Gastrocnemius medialis (tissue), 4 donors: ENCODE measurements around the gene ATRIP. TPM values are rescaled to one million over a fixed set of nuclear protein-coding genes. Genes with fewer than 3 reads are reported as not detected.

ENCODE experiments used
- ATAC-seq, 2 donors: fragments of 150-250 bp; one replicate each; pipeline ENCODE4 v1.9.1; 2016
- DNase-seq, 2 donors: peaks; one replicate each; pipeline ENCODE4 v3.0.0-alpha.2; 2019
- H3K27ac ChIP-seq, 4 donors: fragments of 200-600 bp; sonication (generic); 1 replicate in 1 of 4; 2 replicates in 3 of 4; pipeline ENCODE4 v1.5.1; 2016 to 2018; ENCODE audit warnings: mild to moderate bottlenecking in 2 of 4, moderate library complexity in 1 of 4
- H3K27me3 ChIP-seq, 3 donors: fragments of 200-600 bp; sonication (generic) in 2 of 3; 1 replicate in 1 of 3; 2 replicates in 2 of 3; pipeline versions ENCODE4 v1.5.1 to v1.6.0; 2016 to 2019; ENCODE audit warnings: mild to moderate bottlenecking in 1 of 3, moderate library complexity in 1 of 3
- H3K36me3 ChIP-seq, 2 donors: fragments of 200-600 bp; sonication (generic) in 1 of 2; one replicate each; pipeline ENCODE4 v1.5.1; 2017 to 2018
- H3K4me1 ChIP-seq, 2 donors: fragments of 200-600 bp; sonication (generic) in 1 of 2; one replicate each; pipeline ENCODE4 v1.5.1; 2016 to 2017; ENCODE audit warnings: mild to moderate bottlenecking in 2 of 2
- H3K4me3 ChIP-seq, 4 donors: fragments of 200-600 bp; sonication (generic) in 3 of 4; 1 replicate in 1 of 4; 2 replicates in 3 of 4; pipeline ENCODE4 v1.5.1; 2016 to 2019; ENCODE audit warnings: mild to moderate bottlenecking in 2 of 4
- H3K9me3 ChIP-seq, 3 donors: fragments of 200-600 bp; sonication (generic) in 2 of 3; 1 replicate in 1 of 3; 2 replicates in 2 of 3; pipeline ENCODE4 v1.5.1; 2016 to 2019
- POLR2A ChIP-seq, 2 donors: fragments of 450-650 bp; IDR thresholded peaks; one replicate each; pipeline ENCODE4 v1.6.1; 2017; ENCODE audit warnings: antibody characterized with exemption in 2 of 2, mild to moderate bottlenecking in 2 of 2, moderate library complexity in 2 of 2
- in situ Hi-C, 4 donors: fragments of 200-750 bp; cut with MboI; loops; one replicate each; pipeline versions ENCODE4 v1.15.0 to v1.8.0; 2017; ENCODE audit warnings: low sequenced_read_pairs in 4 of 4
- intact Hi-C: fragments of 100-400 bp; cut with DNase I; formaldehyde crosslinking; loops from one replicate; pipeline ENCODE4 v1.15.1; 2023; ENCODE audit warnings: low total_unique reads
- total RNA-seq, 4 donors: library from RNA; depleted of rRNA; stranded (reverse); fragments of >200 nt; gene quantifications; one replicate each; pipeline versions ENCODE4 v1.1.0 to v1.2.3, GENCODE V29; 2016
- TF ChIP-seq, protein P1 (sequence below), 5 experiments: fragments of 450-650 bp in 3 of 5; fragments of 200-600 bp in 2 of 5; sonication (generic) in 2 of 5; IDR thresholded peaks in 4 of 5; conservative IDR thresholded peaks in 1 of 5; 1 replicate in 4 of 5; 2 replicates in 1 of 5; pipeline ENCODE4 v1.5.1; 2016 to 2019; ENCODE audit warnings: antibody characterized with exemption in 5 of 5, mild to moderate bottlenecking in 3 of 5, moderate library complexity in 3 of 5

ATRIP gene
- total RNA-seq, 4 donors from 2014 or later = 4.8 to 7.2 (median 7.0) TPM

DNA sequence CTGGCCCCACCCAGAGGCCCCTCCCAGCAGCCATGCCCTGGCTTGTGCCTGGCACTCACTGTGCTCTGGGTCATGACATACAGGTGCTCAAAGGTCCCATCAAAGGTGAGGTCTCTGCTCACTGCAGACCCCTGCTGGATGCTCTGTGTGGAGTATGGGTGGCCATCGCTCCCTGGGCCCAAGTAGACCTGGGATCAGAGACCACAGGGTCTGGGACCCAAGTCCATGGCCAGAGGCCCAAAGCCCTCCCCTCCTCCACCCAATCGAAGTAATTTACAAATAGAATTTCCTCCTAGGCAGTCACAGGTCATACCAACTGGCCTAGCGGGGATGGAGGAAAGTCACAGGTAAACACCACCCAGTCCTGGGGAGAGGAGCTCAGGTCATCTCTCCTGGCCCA is 24.3 kb upstream of the ATRIP start:
- in situ Hi-C loops = no loop called here

DNA sequence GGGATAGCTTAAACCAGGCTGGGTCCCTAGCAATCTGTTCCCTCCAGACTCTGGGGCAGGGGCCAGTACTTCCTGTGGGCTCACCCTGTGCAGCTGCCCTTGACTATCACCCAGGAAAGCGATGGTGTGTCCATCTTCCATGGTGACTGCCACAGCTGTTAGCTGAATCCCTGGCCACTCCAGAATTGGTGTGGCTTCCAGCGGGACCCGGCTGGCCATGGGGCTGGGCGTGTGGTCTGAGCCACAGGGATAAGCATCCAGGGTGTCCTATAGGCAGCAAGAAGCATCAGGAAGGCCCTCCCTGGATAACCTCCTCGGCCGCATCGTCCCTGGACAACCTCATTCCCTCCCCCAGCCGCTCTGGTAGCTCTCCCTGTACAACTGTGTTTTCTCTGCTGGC is 23.9 kb upstream of the ATRIP start:
- in situ Hi-C loops (no loop called here), intact Hi-C loops (no loop called here)
- DNase-seq (no peak), ATAC-seq (no peak)
- no peak overlapping the region for H3K27ac ChIP-seq
- H3K4me1 ChIP-seq = peaks cover 0 to 5% of the 10 kb centered on the region in 2 donors
- no peaks in the 10 kb centered on the region for H3K36me3 ChIP-seq
- H3K27me3 ChIP-seq = no peaks in the 10 kb centered on the region
- no peak overlapping the region for H3K4me3 ChIP-seq
- H3K9me3 ChIP-seq = no peaks in the 10 kb centered on the region
- TF ChIP-seq POLR2A (IDR thresholded peaks at IDR 0.05) = no peak
- TF ChIP-seq, protein P1, sequence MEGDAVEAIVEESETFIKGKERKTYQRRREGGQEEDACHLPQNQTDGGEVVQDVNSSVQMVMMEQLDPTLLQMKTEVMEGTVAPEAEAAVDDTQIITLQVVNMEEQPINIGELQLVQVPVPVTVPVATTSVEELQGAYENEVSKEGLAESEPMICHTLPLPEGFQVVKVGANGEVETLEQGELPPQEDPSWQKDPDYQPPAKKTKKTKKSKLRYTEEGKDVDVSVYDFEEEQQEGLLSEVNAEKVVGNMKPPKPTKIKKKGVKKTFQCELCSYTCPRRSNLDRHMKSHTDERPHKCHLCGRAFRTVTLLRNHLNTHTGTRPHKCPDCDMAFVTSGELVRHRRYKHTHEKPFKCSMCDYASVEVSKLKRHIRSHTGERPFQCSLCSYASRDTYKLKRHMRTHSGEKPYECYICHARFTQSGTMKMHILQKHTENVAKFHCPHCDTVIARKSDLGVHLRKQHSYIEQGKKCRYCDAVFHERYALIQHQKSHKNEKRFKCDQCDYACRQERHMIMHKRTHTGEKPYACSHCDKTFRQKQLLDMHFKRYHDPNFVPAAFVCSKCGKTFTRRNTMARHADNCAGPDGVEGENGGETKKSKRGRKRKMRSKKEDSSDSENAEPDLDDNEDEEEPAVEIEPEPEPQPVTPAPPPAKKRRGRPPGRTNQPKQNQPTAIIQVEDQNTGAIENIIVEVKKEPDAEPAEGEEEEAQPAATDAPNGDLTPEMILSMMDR (IDR thresholded peaks at IDR 0.05 in 4 of 5, conservative IDR thresholded peaks at IDR 0.05 in 1 of 5) = no peak

More for the DNA sequence above, 24.3 kb upstream of the ATRIP start:
- H3K9me3 ChIP-seq = no peaks in the 10 kb centered on the region
- H3K36me3 ChIP-seq = no peaks in the 10 kb centered on the region
- H3K27me3 ChIP-seq = no peaks in the 10 kb centered on the region
- no peak overlapping the region for H3K27ac ChIP-seq
- TF ChIP-seq POLR2A (IDR thresholded peaks at IDR 0.05) = no peak
- TF ChIP-seq, protein P1 (IDR thresholded peaks at IDR 0.05 in 4 of 5, conservative IDR thresholded peaks at IDR 0.05 in 1 of 5) = no peak
- DNase-seq = no peak
- no peak overlapping the region for H3K4me3 ChIP-seq
- ATAC-seq = no peak
- intact Hi-C loops = no loop called here
- H3K4me1 ChIP-seq = peaks cover 0 to 5% of the 10 kb centered on the region in 2 donors

DNA sequence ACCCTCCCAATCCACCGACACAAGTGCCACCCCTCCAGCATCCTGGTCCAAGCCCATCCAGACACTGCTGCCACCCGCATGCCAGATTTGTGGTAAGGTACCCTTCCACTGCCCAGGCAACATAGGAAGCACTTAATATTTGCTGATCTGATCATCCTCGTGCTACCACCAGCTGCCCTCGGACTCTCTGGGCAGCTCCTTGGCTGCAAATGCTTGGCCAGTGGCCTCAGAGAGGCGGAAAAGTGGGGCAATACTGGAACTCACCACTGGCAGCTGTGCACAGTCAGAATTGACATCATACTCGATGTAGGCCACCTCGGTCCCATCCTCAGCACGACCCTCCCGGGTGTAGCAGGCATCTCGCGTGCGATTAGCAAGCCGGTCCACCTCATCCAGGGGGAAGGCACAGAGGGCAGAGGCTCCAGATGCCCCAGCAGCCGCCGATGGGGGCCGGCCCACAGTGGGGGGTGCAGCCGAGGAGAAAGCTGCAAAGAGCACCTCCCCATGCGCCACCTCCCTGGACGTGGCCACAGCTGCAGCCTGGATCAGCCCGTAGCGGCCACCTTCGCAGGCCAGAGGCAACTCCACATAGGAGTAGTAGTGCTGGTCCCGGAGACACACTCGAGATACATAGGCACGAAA is 23.2 kb upstream of the ATRIP start:
- TF ChIP-seq, protein P1 (IDR thresholded peaks at IDR 0.05 in 4 of 5, conservative IDR thresholded peaks at IDR 0.05 in 1 of 5) = no peak
- no peak for TF ChIP-seq POLR2A (IDR thresholded peaks at IDR 0.05)
- intact Hi-C loops (no loop called here), in situ Hi-C loops (no loop called here)
- Histone ChIP-seq H3K4me3 (no peak overlapping the region), H3K27me3 (peaks cover 0 to 4% (median 0%) of the 10 kb centered on the region in 3 donors), H3K4me1 (peaks cover 0 to 5% of the 10 kb centered on the region in 2 donors), H3K9me3 (no peaks in the 10 kb centered on the region), H3K27ac (no peak overlapping the region), H3K36me3 (no peaks in the 10 kb centered on the region)
- DNase-seq (no peak), ATAC-seq (no peak)

DNA sequence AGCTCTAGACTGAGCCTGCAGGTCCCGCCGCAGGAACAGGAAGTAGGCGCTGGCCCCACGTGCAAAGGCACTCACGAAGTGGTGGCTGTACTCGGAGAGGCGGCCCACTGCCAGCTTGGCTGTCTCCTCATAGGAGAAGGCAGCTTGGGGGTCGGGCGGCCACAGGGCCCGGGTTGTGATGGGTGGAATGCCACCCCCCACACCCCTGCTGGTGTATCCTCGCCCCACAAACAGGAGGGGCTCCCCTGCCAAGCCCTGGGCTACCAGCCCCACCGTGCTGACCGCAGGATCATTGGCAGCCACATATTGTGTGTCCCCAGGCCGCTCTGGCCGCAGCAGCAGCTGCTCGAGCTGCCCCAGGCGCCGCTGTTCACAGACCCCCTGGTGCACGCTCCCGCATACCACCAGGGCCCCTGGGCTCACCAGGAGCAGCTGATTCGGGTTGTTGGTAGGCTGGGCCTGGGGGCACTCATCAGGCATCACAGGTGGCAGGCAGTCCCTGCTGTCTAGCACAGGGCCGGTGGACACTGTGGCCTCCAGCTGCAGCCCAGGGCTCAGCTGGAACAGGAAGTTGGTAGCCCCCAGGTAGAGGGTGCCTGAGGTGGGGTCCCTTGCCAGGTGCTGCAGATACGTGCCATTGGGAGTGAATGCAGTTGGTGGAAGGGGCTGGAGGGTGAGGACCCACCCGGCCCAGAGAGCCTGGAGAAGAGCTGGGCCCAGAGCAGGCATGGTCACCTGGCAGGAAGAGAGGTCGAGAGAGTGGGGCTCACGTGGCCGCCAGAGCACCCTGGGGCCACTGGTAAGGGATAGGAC is 22.4 kb upstream of the ATRIP start:
- Histone ChIP-seq H3K27ac (no peak overlapping the region), H3K9me3 (no peaks in the 10 kb centered on the region), H3K4me3 (no peak overlapping the region), H3K4me1 (peaks cover 0 to 5% of the 10 kb centered on the region in 2 donors), H3K36me3 (no peaks in the 10 kb centered on the region), H3K27me3 (peaks cover 0 to 10% (median 0%) of the 10 kb centered on the region in 3 donors)
- intact Hi-C loops (no loop called here), in situ Hi-C loops (no loop called here)
- TF ChIP-seq, protein P1 (IDR thresholded peaks at IDR 0.05 in 4 of 5, conservative IDR thresholded peaks at IDR 0.05 in 1 of 5) = no peak
- no peak for TF ChIP-seq POLR2A (IDR thresholded peaks at IDR 0.05)
- ATAC-seq (no peak), DNase-seq (no peak)
